Mammary epithelial cell (primary cell): ENCODE results near the gene ETV3.

Experiments used
- CTCF ChIP-seq, 2 donors: IDR thresholded peaks in 1 of 2; conservative IDR thresholded peaks in 1 of 2; 2 replicates each; pipeline ENCODE4 v1.5.1; 2011 to 2012; ENCODE audit warnings: inconsistent platforms in 2 of 2, low read length in 2 of 2, mild to moderate bottlenecking in 2 of 2, control low read depth in 1 of 2, low read depth in 1 of 2; ENCODE audit not compliant: insufficient read depth in 1 of 2; ENCODE audit errors: extremely low read depth in 1 of 2
- EZH2 ChIP-seq: IDR thresholded peaks from 2 replicates; pipeline ENCODE4 v1.6.1; 2012; ENCODE audit warnings: low read length, inconsistent platforms, borderline replicate concordance

- TF ChIP-seq CTCF (conservative IDR thresholded peaks at IDR 0.05 in 1 of 2, IDR thresholded peaks at IDR 0.05 in 1 of 2; ENCODE audit: extremely low read depth in 1 of 2, insufficient read depth in 1 of 2, low read depth in 1 of 2, low read length in 2 of 2), result no peak
- no peak for TF ChIP-seq EZH2
Measured at GRCh38 chr1:157139052-157139715, 989 bp upstream of the ETV3 start.
